KMS-11 (cell line): ENCODE data around the gene COX7A1.

ENCODE experiments used
- H2AFZ ChIP-seq: fragments of 200-600 bp; sonication (generic); 2 replicates; pipeline ENCODE4 v1.6.1; 2016; ENCODE audit warnings: antibody characterized with exemption, mixed run types, low read depth
- H3K27ac ChIP-seq: fragments of 200-600 bp; sonication (generic); 2 replicates; pipeline ENCODE4 v1.6.1; 2016; ENCODE audit warnings: mild to moderate bottlenecking, mixed run types
- H3K27me3 ChIP-seq: fragments of 200-600 bp; sonication (generic); 2 replicates; pipeline ENCODE4 v1.6.1; 2017; ENCODE audit warnings: mild to moderate bottlenecking, low read depth, mixed run types, moderate library complexity; ENCODE audit not compliant: insufficient read depth
- H3K36me3 ChIP-seq: fragments of 200-600 bp; sonication (generic); 2 replicates; pipeline ENCODE4 v1.6.1; 2017; ENCODE audit warnings: mild to moderate bottlenecking, mixed run types; ENCODE audit not compliant: insufficient read depth
- H3K4me1 ChIP-seq: fragments of 200-600 bp; sonication (generic); 2 replicates; pipeline ENCODE4 v1.6.1; 2016; ENCODE audit warnings: mild to moderate bottlenecking, low read depth, mixed run types; ENCODE audit not compliant: poor library complexity, severe bottlenecking
- H3K4me2 ChIP-seq: fragments of 200-600 bp; sonication (generic); 2 replicates; pipeline ENCODE4 v1.7.0; 2016; ENCODE audit warnings: mild to moderate bottlenecking, mixed run types
- H3K4me3 ChIP-seq: fragments of 200-600 bp; sonication (generic); IDR thresholded peaks from 2 replicates; pipeline ENCODE4 v1.6.1; 2017; ENCODE audit warnings: low read depth, low read length, mixed read lengths; ENCODE audit not compliant: insufficient read depth
- H3K79me2 ChIP-seq: fragments of 200-600 bp; sonication (generic); 2 replicates; pipeline ENCODE4 v1.6.1; 2016; ENCODE audit warnings: low read depth, mixed run types; ENCODE audit not compliant: insufficient read depth
- H3K9ac ChIP-seq: fragments of 200-600 bp; sonication (generic); 2 replicates; pipeline ENCODE4 v1.6.1; 2016; ENCODE audit warnings: mild to moderate bottlenecking, mixed run types
- H4K20me1 ChIP-seq: fragments of 200-600 bp; sonication (generic); 2 replicates; pipeline ENCODE4 v1.6.1; 2016; ENCODE audit warnings: mild to moderate bottlenecking, mixed run types; ENCODE audit not compliant: insufficient read depth
- TF ChIP-seq, protein P1 (sequence below): fragments of 200-600 bp; sonication (generic); conservative IDR thresholded peaks from 2 replicates; pipeline ENCODE4 v1.6.1; 2017; ENCODE audit warnings: low read depth, mild to moderate bottlenecking, antibody characterized with exemption, low read length, moderate library complexity, mixed read lengths

COX7A1 gene

DNA sequence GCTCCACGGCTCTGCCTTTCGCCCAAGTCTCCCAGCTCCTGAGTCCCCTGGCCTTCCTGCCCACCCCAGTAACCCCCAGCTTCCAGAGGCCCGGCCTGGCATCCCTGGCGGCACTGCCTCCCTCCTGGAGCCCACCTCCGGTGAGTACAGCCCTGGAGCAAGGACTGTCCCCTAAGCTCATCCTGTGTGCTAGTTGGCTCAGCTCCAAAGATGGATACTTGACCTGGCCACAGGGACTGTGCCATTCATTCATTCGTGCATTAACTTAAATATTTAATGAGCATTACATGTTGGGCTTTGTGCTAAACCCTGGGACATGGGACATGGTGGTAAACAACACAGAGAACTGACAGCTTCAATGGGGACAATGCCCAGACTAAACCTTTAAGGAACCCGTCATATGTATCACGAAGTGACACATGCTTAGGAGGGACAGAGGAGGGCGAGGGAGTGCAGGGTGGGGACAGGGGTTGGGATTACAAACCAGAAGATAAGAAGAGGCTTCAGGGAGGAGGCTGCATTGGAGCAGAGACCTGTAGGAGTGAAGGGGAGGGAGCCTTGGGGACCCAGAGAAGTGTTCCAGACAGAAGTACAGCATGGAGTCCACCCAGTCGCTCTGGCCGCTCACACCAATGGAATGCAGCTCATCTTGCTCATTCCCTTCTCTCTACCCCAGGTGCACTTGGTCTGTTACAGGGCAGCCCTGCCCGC, 48.2 kb downstream of the COX7A1 start:
- no peaks in the 10 kb centered on the region; the same call in 1 of the 2 replicates for H3K36me3 ChIP-seq
- no peak overlapping the region for H3K4me3 ChIP-seq
- no peak overlapping the region for H3K4me2 ChIP-seq
- no peaks in the 10 kb centered on the region for H3K27me3 ChIP-seq
- no peak overlapping the region for H3K9ac ChIP-seq
- H2AFZ ChIP-seq: no peak overlapping the region
- H3K79me2 ChIP-seq: no peaks in the 10 kb centered on the region
- no peaks in the 10 kb centered on the region for H4K20me1 ChIP-seq
- peaks cover 14% of the 10 kb centered on the region for H3K4me1 ChIP-seq
- TF ChIP-seq, protein P1, sequence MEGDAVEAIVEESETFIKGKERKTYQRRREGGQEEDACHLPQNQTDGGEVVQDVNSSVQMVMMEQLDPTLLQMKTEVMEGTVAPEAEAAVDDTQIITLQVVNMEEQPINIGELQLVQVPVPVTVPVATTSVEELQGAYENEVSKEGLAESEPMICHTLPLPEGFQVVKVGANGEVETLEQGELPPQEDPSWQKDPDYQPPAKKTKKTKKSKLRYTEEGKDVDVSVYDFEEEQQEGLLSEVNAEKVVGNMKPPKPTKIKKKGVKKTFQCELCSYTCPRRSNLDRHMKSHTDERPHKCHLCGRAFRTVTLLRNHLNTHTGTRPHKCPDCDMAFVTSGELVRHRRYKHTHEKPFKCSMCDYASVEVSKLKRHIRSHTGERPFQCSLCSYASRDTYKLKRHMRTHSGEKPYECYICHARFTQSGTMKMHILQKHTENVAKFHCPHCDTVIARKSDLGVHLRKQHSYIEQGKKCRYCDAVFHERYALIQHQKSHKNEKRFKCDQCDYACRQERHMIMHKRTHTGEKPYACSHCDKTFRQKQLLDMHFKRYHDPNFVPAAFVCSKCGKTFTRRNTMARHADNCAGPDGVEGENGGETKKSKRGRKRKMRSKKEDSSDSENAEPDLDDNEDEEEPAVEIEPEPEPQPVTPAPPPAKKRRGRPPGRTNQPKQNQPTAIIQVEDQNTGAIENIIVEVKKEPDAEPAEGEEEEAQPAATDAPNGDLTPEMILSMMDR: no peak
- H3K27ac ChIP-seq: no peak overlapping the region

DNA sequence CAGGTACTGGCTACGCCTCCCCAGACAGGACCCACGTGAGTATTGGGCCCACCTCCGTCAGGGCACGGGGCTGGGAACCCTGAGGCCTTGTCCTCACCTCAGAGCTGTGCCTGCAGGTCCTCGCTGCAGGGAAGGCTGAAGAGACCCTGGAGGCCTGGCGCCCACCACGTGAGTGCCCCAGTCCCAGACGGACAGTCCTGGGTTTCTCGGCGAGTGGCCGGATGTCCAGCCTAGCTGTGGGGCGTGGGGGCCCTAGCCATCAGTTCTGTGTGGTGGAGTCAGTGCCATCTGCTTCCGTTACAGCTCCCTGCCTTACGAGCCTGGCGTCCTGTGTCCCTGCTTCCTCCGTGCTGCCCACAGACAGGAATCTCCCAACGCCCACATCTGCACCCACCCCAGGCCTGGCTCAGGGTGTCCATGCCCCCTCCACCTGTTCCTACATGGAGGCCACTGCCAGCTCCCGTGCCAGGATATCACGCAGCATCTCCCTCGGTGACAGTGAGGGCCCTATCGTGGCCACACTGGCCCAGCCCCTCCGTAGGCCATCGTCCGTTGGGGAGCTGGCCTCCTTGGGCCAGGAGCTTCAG, 49.1 kb downstream of the COX7A1 start:
- no peak overlapping the region for H3K9ac ChIP-seq
- H3K27me3 ChIP-seq: no peaks in the 10 kb centered on the region
- no peaks in the 10 kb centered on the region for H4K20me1 ChIP-seq
- H3K4me3 ChIP-seq: no peak overlapping the region
- H3K27ac ChIP-seq: no peak overlapping the region
- TF ChIP-seq, protein P1: no peak
- H3K36me3 ChIP-seq: no peaks in the 10 kb centered on the region; the same call in 1 of the 2 replicates
- H3K4me1 ChIP-seq: peaks cover 14% of the 10 kb centered on the region
- H3K4me2 ChIP-seq: no peak overlapping the region
- H2AFZ ChIP-seq: no peak overlapping the region
- no peaks in the 10 kb centered on the region for H3K79me2 ChIP-seq

DNA sequence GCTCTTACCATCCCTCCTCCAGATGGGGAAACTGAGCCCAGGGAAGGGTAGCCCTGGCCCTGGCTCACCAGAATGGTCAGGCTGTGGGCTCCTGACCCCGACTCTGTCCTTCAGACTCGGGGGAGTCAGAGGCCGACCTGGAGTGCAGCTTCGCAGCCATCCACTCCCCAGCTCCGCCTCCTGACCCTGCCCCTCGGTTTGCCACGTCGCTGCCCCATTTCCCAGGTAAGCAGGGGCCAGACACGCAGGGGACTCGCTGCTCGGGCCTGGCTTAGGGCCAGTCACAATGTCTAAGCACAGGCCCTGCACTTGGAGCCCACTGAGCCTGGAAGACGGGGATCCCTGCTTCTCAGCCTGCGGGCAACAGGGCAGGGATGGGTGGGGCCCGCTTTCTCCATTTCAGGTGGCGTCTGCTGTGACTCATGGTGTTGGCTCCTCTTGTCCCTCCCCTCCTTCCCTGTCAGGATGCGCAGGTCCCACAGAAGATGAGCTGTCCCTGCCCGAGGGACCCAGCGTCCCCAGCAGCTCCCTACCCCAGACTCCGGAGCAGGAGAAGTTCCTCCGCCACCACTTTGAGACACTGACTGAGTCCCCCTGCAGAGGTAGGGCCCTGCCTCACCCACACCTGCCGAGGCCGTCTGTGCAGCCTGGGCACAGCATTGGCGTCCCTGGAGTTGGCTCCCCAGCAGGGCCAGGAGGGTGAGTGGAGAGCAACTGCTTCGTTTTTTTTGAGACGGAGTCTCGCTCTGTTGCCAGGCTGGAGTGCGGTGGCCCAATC, 50.5 kb downstream of the COX7A1 start:
- Histone ChIP-seq H3K27ac (no peak overlapping the region), H3K9ac (no peak overlapping the region), H3K4me2 (no peak overlapping the region), H4K20me1 (no peaks in the 10 kb centered on the region), H2AFZ (no peak overlapping the region), H3K4me3 (no peak overlapping the region), H3K79me2 (no peaks in the 10 kb centered on the region), H3K36me3 (no peaks in the 10 kb centered on the region; the same call in 1 of the 2 replicates), H3K4me1 (peaks cover 14% of the 10 kb centered on the region), H3K27me3 (no peaks in the 10 kb centered on the region)
- TF ChIP-seq, protein P1: no peak
